B cell (primary cell): ENCODE measurements around the gene QRFP.

Source experiments
- EZH2 ChIP-seq: IDR thresholded peaks from 2 replicates; pipeline ENCODE4 v1.6.1; 2012; ENCODE audit warnings: borderline replicate concordance, low read depth, mild to moderate bottlenecking, moderate library complexity, low read length; ENCODE audit not compliant: insufficient read depth, poor library complexity, severe bottlenecking
- TF ChIP-seq, protein P1 (sequence below): fragments of 200-600 bp; IDR thresholded peaks from one replicate; pipeline ENCODE4 v1.8.0; 2022; ENCODE audit warnings: antibody characterized with exemption, mild to moderate bottlenecking

DNA sequence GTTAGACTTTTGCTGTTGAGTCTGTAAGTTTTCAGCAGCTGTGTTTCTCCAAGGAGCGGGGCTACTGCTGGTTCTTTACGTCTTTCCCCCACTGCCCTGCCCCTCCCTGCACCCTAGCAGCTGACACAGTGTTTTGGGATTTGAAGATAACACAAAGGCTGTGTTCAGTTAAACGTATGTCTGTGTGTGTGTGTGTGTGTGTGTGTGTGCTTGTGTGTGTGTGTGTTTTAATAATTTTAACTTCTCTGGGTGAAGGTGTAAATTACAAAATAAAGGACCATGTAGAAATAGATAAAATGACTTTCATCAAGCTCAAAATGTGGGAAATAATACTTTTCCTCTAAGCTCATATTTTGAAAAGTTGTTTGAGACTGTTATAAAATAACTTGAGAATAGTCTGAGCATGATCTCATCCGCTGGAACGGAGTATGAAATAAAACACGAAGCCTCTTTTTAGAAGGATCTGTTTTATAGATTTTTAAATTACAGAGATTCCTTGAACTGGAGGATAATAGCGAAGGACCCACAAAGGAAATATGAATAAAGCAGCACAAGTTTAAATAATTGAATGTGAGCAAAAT, 50.6 kb downstream of the QRFP start:
- TF ChIP-seq, protein P1, sequence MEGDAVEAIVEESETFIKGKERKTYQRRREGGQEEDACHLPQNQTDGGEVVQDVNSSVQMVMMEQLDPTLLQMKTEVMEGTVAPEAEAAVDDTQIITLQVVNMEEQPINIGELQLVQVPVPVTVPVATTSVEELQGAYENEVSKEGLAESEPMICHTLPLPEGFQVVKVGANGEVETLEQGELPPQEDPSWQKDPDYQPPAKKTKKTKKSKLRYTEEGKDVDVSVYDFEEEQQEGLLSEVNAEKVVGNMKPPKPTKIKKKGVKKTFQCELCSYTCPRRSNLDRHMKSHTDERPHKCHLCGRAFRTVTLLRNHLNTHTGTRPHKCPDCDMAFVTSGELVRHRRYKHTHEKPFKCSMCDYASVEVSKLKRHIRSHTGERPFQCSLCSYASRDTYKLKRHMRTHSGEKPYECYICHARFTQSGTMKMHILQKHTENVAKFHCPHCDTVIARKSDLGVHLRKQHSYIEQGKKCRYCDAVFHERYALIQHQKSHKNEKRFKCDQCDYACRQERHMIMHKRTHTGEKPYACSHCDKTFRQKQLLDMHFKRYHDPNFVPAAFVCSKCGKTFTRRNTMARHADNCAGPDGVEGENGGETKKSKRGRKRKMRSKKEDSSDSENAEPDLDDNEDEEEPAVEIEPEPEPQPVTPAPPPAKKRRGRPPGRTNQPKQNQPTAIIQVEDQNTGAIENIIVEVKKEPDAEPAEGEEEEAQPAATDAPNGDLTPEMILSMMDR, result no peak
- no peak for TF ChIP-seq EZH2
